H9 (cell line): ENCODE results near the gene SERPING1. TPM values are rescaled to one million over a fixed set of nuclear protein-coding genes. Genes with fewer than 3 reads are reported as not detected.
A peak's percentile ranks its signal among the peaks of the same experiment; 100 is the strongest.

Experiments
- DNase-seq: peaks from one replicate; pipeline ENCODE4 v3.0.0-alpha.2; 2017
- H2AFZ ChIP-seq: one replicate; pipeline ENCODE4 v1.6.1; 2013; ENCODE audit warnings: mild to moderate bottlenecking, low read length, control low read depth, moderate library complexity
- H2AK5ac ChIP-seq: 2 replicates; pipeline ENCODE4 v1.6.1; 2013; ENCODE audit warnings: low read length, control low read depth, mixed read lengths; ENCODE audit not compliant: insufficient read length
- H2BK120ac ChIP-seq: one replicate; pipeline ENCODE4 v1.6.1; 2013; ENCODE audit warnings: low read depth, mild to moderate bottlenecking, low read length, control low read depth, inconsistent platforms; ENCODE audit not compliant: poor library complexity, severe bottlenecking
- H2BK12ac ChIP-seq: 2 replicates; pipeline ENCODE4 v1.6.1; 2013; ENCODE audit warnings: low read length, control low read depth, mixed read lengths, low read depth; ENCODE audit not compliant: insufficient read length
- H2BK15ac ChIP-seq: 2 replicates; pipeline ENCODE4 v1.6.1; 2013; ENCODE audit warnings: low read depth, low read length, control low read depth
- H2BK20ac ChIP-seq: one replicate; pipeline ENCODE4 v1.6.1; 2013; ENCODE audit warnings: low read depth, mild to moderate bottlenecking, low read length, control low read depth, inconsistent platforms; ENCODE audit not compliant: poor library complexity, severe bottlenecking
- H2BK5ac ChIP-seq: 2 replicates; pipeline ENCODE4 v1.6.1; 2013; ENCODE audit warnings: low read length, control low read depth, mixed read lengths; ENCODE audit not compliant: insufficient read length
- H3K14ac ChIP-seq: 2 replicates; pipeline ENCODE4 v1.6.1; 2013; ENCODE audit warnings: low read length, control low read depth; ENCODE audit not compliant: insufficient read depth
- H3K18ac ChIP-seq: 2 replicates; pipeline ENCODE4 v1.6.1; 2013; ENCODE audit warnings: low read depth, mild to moderate bottlenecking, mixed read lengths, low read length, control low read depth; ENCODE audit not compliant: insufficient read length
- H3K23ac ChIP-seq: 2 replicates; pipeline ENCODE4 v1.6.1; 2013; ENCODE audit warnings: low read length, control low read depth, mixed read lengths, low read depth; ENCODE audit not compliant: insufficient read length
- H3K23me2 ChIP-seq: 2 replicates; pipeline ENCODE4 v1.6.1; 2013; ENCODE audit warnings: low read depth, mild to moderate bottlenecking, mixed read lengths, low read length, control low read depth; ENCODE audit not compliant: insufficient read length, poor library complexity, severe bottlenecking
- H3K27ac ChIP-seq: 2 replicates; pipeline ENCODE4 v1.5.1; 2013; ENCODE audit warnings: low read length, control low read depth, mixed read lengths, low read depth; ENCODE audit not compliant: insufficient read length
- H3K27me3 ChIP-seq: 2 replicates; pipeline ENCODE4 v1.6.1; 2013; ENCODE audit warnings: low read length, control low read depth, inconsistent platforms; ENCODE audit not compliant: insufficient read depth
- H3K4ac ChIP-seq: 2 replicates; pipeline ENCODE4 v1.6.1; 2013; ENCODE audit warnings: low read depth, mild to moderate bottlenecking, control low read depth, inconsistent platforms, low read length, moderate library complexity
- H3K4me1 ChIP-seq: 2 replicates; pipeline ENCODE4 v1.6.1; 2013; ENCODE audit warnings: low read length, control low read depth, inconsistent platforms; ENCODE audit not compliant: insufficient read depth
- H3K4me2 ChIP-seq: 2 replicates; pipeline ENCODE4 v1.6.1; 2013; ENCODE audit warnings: low read length, control low read depth, mixed read lengths; ENCODE audit not compliant: insufficient read length, insufficient read depth
- H3K56ac ChIP-seq: 2 replicates; pipeline ENCODE4 v1.6.1; 2013; ENCODE audit warnings: low read depth, mild to moderate bottlenecking, mixed read lengths, low read length, control low read depth; ENCODE audit not compliant: insufficient read length
- H3K79me1 ChIP-seq: 2 replicates; pipeline ENCODE4 v1.6.1; 2013; ENCODE audit warnings: low read depth, mild to moderate bottlenecking, moderate library complexity, low read length, control low read depth, inconsistent platforms; ENCODE audit not compliant: insufficient read depth, poor library complexity, severe bottlenecking
- H3K79me2 ChIP-seq: 2 replicates; pipeline ENCODE4 v1.6.1; 2013; ENCODE audit warnings: low read length, control low read depth, inconsistent platforms; ENCODE audit not compliant: insufficient read depth
- H3K9ac ChIP-seq: 2 replicates; pipeline ENCODE4 v1.6.1; 2013; ENCODE audit warnings: low read length, control low read depth, mixed read lengths; ENCODE audit not compliant: insufficient read length; ENCODE audit errors: extremely low read depth
- H3K9me3 ChIP-seq: one replicate; pipeline ENCODE4 v1.6.1; 2013; ENCODE audit warnings: low read depth, low read length, inconsistent platforms; ENCODE audit not compliant: control insufficient read depth
- H3T11ph ChIP-seq: one replicate; pipeline ENCODE4 v1.6.1; 2013; ENCODE audit warnings: mild to moderate bottlenecking, low read length, control low read depth, inconsistent platforms
- H4K20me1 ChIP-seq: one replicate; pipeline ENCODE4 v1.6.1; 2013; ENCODE audit not compliant: control insufficient read depth, insufficient read length, insufficient read depth
- H4K5ac ChIP-seq: 2 replicates; pipeline ENCODE4 v1.6.1; 2013; ENCODE audit warnings: low read depth, mild to moderate bottlenecking, mixed read lengths, low read length, control low read depth; ENCODE audit not compliant: insufficient read length
- H4K8ac ChIP-seq: replicated peaks from 2 replicates; pipeline ENCODE4 v1.6.1; 2013; ENCODE audit warnings: low read length, control low read depth, mixed read lengths, low read depth; ENCODE audit not compliant: insufficient read length
- H4K91ac ChIP-seq: 2 replicates; pipeline ENCODE4 v1.6.1; 2013; ENCODE audit warnings: low read depth, mild to moderate bottlenecking, moderate library complexity, mixed read lengths, low read length, control low read depth; ENCODE audit not compliant: insufficient read length
- H3K27ac Mint-ChIP-seq, 3 experiments: 2 replicates in 2 of 3; 3 replicates in 1 of 3; pipeline ENCODE4 v1.8.0; 2020 to 2021; ENCODE audit warnings: mixed read lengths in 3 of 3, mild to moderate bottlenecking in 1 of 3, moderate library complexity in 1 of 3
- H3K27me3 Mint-ChIP-seq: 2 replicates; pipeline ENCODE4 v1.8.0; 2021; ENCODE audit warnings: low read depth, mild to moderate bottlenecking, moderate library complexity, mixed read lengths
- H3K36me3 Mint-ChIP-seq, 3 experiments: 2 replicates in 2 of 3; 3 replicates in 1 of 3; pipeline ENCODE4 v1.8.0; 2020 to 2021; ENCODE audit warnings: low read depth in 3 of 3, mixed read lengths in 3 of 3; ENCODE audit not compliant: insufficient read depth in 1 of 3
- H3K4me1 Mint-ChIP-seq, 2 experiments: 2 replicates each; pipeline ENCODE4 v1.8.0; 2020; ENCODE audit warnings: mixed read lengths in 2 of 2
- H3K4me3 Mint-ChIP-seq, 2 experiments: 2 replicates in 1 of 2; 3 replicates in 1 of 2; pipeline ENCODE4 v1.8.0; 2020 to 2021; ENCODE audit warnings: mild to moderate bottlenecking in 2 of 2, mixed read lengths in 2 of 2, moderate library complexity in 1 of 2
- H3K9me3 Mint-ChIP-seq, 2 experiments: 2 replicates in 1 of 2; 3 replicates in 1 of 2; pipeline ENCODE4 v1.8.0; 2020; ENCODE audit warnings: mild to moderate bottlenecking in 2 of 2, mixed read lengths in 2 of 2, moderate library complexity in 1 of 2
- CTCF ChIP-seq: fragments of 200-600 bp; sonication (generic); conservative IDR thresholded peaks from 3 replicates; pipeline ENCODE4 v1.8.0; 2021; ENCODE audit warnings: antibody characterized with exemption, mild to moderate bottlenecking
- WGBS: extraction: QIAGEN DNeasy Blood & Tissue Kit; methylation state at CpG from one replicate; pipeline ENCODE4 v1.1.7; 2013; ENCODE audit warnings: missing lambda C conversion rate, low lambda C conversion rate, mixed read lengths; ENCODE audit not compliant: insufficient read length; ENCODE audit errors: extremely low coverage; 5-methylcytosine and 5-hydroxymethylcytosine counted together
- total RNA-seq: library from RNA; stranded (reverse); gene quantifications from 2 replicates; pipeline ENCODE4 v1.2.1, GENCODE V29; 2021

The SERPING1 gene
- total RNA-seq, 1 experiment from 2014 or later: 35.2 TPM

GRCh38 chr11:57566005-57566904, 31.2 kb upstream of the SERPING1 start:
- Histone ChIP-seq H3K27me3 (no peaks in the 10 kb centered on the region; the same call in 1 of the 2 replicates), H2BK20ac (no peak overlapping the region), H3K27ac (no peak overlapping the region), H2BK12ac (no peak overlapping the region), H2BK5ac (no peak overlapping the region), H4K5ac (no peak overlapping the region), H3K4me2 (peak overlapping the region; percentile 82), H3K56ac (no peak overlapping the region), H2BK120ac (no peak overlapping the region), H3K23me2 (peaks cover 8% of the 10 kb centered on the region), H2BK15ac (no peak overlapping the region), H3K9me3 (no peaks in the 10 kb centered on the region), H2AK5ac (no peak overlapping the region), H3K4me1 (no peaks in the 10 kb centered on the region; the same call in 1 of the 2 replicates), H3K79me1 (no peaks in the 10 kb centered on the region), H3K9ac (no peak overlapping the region), H3K23ac (no peak overlapping the region), H3K14ac (no peak overlapping the region), H3K79me2 (no peaks in the 10 kb centered on the region), H3T11ph (no peak overlapping the region), H3K4ac (no peak overlapping the region), H4K20me1 (no peaks in the 10 kb centered on the region), H4K8ac (no peak overlapping the region), H2AFZ (no peak overlapping the region), H3K18ac (no peak overlapping the region), H4K91ac (no peak overlapping the region)
- H3K27ac Mint-ChIP-seq: peak overlapping the region in 1 of 3 experiments; percentile 12; a peak in 1 of 7 replicates
- no peak for DNase-seq
- peaks cover 13% of the 10 kb centered on the region for H3K27me3 Mint-ChIP-seq
- peak overlapping the region; percentile 22 to 89 for H3K4me3 Mint-ChIP-seq
- no peak for TF ChIP-seq CTCF
- WGBS: no CpG with 5 or more reads among the region's 4 CpGs
- H3K9me3 Mint-ChIP-seq: no peaks in the 10 kb centered on the region
- H3K36me3 Mint-ChIP-seq: no peaks in the 10 kb centered on the region; a peak in 1 of 7 replicates
- H3K4me1 Mint-ChIP-seq: peaks cover 29 to 33% of the 10 kb centered on the region in 2 experiments
